Vagina (tissue), 2 donors: ENCODE data around the gene CLEC2A.

Source experiments
- POLR2A ChIP-seq, 2 donors: fragments of 450-650 bp; IDR thresholded peaks; one replicate each; pipeline ENCODE4 v1.6.1; 2017; ENCODE audit warnings: antibody characterized with exemption in 2 of 2, mild to moderate bottlenecking in 2 of 2, moderate library complexity in 2 of 2
- POLR2AphosphoS5 ChIP-seq, 2 donors: sonication (generic); formaldehyde crosslinking; IDR thresholded peaks; one replicate each; pipeline ENCODE4 v1.9.0; 2017; ENCODE audit warnings: antibody characterized with exemption in 2 of 2, mild to moderate bottlenecking in 2 of 2, low read depth in 1 of 2; ENCODE audit not compliant: insufficient read depth in 1 of 2
- TF ChIP-seq, protein P1 (sequence below), 3 experiments: fragments of 450-650 bp in 2 of 3; fragments of 200-600 bp in 1 of 3; sonication (generic) in 1 of 3; IDR thresholded peaks; one replicate each; pipeline ENCODE4 v1.5.1; 2017 to 2019; ENCODE audit warnings: antibody characterized with exemption in 3 of 3, mild to moderate bottlenecking in 2 of 3, moderate library complexity in 2 of 3

DNA sequence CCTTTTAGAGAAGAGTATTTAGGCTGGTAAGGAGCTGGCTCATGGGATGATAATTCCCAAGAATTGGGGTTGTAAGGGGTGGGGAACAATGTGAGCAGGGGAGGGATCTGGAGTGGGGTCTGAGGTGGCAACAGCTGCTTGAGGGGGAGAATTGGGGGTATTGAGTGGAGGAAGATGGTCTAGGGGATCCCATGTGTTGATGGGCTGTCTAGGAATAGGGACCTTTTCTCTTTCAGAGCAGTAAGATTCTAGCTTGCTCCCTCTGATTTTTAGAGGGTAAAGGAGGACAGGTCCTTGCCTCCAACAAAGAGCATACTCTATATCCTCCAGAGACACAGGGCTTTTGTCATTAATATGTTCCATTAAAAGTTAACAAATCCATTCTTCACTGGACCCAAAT lies 22.4 kb downstream of the CLEC2A start:
- TF ChIP-seq, protein P1, sequence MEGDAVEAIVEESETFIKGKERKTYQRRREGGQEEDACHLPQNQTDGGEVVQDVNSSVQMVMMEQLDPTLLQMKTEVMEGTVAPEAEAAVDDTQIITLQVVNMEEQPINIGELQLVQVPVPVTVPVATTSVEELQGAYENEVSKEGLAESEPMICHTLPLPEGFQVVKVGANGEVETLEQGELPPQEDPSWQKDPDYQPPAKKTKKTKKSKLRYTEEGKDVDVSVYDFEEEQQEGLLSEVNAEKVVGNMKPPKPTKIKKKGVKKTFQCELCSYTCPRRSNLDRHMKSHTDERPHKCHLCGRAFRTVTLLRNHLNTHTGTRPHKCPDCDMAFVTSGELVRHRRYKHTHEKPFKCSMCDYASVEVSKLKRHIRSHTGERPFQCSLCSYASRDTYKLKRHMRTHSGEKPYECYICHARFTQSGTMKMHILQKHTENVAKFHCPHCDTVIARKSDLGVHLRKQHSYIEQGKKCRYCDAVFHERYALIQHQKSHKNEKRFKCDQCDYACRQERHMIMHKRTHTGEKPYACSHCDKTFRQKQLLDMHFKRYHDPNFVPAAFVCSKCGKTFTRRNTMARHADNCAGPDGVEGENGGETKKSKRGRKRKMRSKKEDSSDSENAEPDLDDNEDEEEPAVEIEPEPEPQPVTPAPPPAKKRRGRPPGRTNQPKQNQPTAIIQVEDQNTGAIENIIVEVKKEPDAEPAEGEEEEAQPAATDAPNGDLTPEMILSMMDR (IDR thresholded peaks at IDR 0.05), result no peak
- TF ChIP-seq POLR2A (IDR thresholded peaks at IDR 0.05) (no peak), POLR2AphosphoS5 (IDR thresholded peaks at IDR 0.05; ENCODE audit: insufficient read depth in 1 of 2, low read depth in 1 of 2) (no peak)
